PFSK-1 (cell line): ENCODE results near the gene RTP2.

ENCODE experiments used
- FOXP2 ChIP-seq: optimal IDR thresholded peaks from 2 replicates; pipeline ENCODE3; 2011; ENCODE audit warnings: borderline replicate concordance, control low read depth, inconsistent platforms; ENCODE audit not compliant: insufficient read depth; ENCODE audit errors: extremely low read length, extremely low read depth
- POLR2AphosphoS5 ChIP-seq: IDR thresholded peaks from 2 replicates; pipeline ENCODE4 v1.6.1; 2012; ENCODE audit warnings: low read depth, mild to moderate bottlenecking, control low read depth, low read length, moderate library complexity
- SIN3A ChIP-seq: IDR thresholded peaks from 2 replicates; pipeline ENCODE4 v1.6.1; 2012; ENCODE audit warnings: mild to moderate bottlenecking, low read length, moderate library complexity, borderline replicate concordance; ENCODE audit not compliant: insufficient read depth
- TAF1 ChIP-seq: IDR thresholded peaks from 2 replicates; pipeline ENCODE4 v1.6.1; 2012; ENCODE audit warnings: low read length, control low read depth, borderline replicate concordance; ENCODE audit not compliant: insufficient read depth
- TF ChIP-seq, protein P1 (sequence below), 2 experiments: IDR thresholded peaks; 2 replicates each; pipeline versions ENCODE4 v1.6.1 to v1.8.0; 2011 to 2012; ENCODE audit warnings: low read depth in 2 of 2, low read length in 2 of 2, control low read depth in 1 of 2, inconsistent platforms in 1 of 2, mild to moderate bottlenecking in 1 of 2, moderate library complexity in 1 of 2; ENCODE audit not compliant: insufficient read depth in 1 of 2

The RTP2 gene

DNA sequence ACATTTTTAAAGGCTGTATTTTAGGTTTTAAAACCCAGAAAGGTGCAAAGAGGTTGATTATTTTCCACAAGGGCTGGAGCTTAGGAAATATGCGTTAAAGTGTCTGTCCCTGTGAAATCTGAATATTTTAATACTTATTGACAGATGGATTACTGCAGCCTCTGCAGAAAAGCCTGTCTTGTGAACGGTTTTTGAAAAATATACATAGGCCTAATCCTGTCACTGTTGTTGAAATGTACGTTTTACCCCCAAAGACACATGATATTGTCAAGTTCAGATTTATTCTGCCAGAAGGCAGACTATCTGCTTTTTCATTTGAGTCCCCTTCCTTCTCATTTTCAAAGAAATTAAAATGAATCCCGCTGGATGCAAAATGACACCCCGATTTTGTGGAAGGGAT is 45.1 kb upstream of the RTP2 start:
- TF ChIP-seq, protein P1, sequence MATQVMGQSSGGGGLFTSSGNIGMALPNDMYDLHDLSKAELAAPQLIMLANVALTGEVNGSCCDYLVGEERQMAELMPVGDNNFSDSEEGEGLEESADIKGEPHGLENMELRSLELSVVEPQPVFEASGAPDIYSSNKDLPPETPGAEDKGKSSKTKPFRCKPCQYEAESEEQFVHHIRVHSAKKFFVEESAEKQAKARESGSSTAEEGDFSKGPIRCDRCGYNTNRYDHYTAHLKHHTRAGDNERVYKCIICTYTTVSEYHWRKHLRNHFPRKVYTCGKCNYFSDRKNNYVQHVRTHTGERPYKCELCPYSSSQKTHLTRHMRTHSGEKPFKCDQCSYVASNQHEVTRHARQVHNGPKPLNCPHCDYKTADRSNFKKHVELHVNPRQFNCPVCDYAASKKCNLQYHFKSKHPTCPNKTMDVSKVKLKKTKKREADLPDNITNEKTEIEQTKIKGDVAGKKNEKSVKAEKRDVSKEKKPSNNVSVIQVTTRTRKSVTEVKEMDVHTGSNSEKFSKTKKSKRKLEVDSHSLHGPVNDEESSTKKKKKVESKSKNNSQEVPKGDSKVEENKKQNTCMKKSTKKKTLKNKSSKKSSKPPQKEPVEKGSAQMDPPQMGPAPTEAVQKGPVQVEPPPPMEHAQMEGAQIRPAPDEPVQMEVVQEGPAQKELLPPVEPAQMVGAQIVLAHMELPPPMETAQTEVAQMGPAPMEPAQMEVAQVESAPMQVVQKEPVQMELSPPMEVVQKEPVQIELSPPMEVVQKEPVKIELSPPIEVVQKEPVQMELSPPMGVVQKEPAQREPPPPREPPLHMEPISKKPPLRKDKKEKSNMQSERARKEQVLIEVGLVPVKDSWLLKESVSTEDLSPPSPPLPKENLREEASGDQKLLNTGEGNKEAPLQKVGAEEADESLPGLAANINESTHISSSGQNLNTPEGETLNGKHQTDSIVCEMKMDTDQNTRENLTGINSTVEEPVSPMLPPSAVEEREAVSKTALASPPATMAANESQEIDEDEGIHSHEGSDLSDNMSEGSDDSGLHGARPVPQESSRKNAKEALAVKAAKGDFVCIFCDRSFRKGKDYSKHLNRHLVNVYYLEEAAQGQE (IDR thresholded peaks at IDR 0.05; ENCODE audit: insufficient read depth in 1 of 2, low read depth in 2 of 2, low read length in 2 of 2), result no peak
- TF ChIP-seq SIN3A (no peak), POLR2AphosphoS5 (no peak), FOXP2 (no peak), TAF1 (no peak)

DNA sequence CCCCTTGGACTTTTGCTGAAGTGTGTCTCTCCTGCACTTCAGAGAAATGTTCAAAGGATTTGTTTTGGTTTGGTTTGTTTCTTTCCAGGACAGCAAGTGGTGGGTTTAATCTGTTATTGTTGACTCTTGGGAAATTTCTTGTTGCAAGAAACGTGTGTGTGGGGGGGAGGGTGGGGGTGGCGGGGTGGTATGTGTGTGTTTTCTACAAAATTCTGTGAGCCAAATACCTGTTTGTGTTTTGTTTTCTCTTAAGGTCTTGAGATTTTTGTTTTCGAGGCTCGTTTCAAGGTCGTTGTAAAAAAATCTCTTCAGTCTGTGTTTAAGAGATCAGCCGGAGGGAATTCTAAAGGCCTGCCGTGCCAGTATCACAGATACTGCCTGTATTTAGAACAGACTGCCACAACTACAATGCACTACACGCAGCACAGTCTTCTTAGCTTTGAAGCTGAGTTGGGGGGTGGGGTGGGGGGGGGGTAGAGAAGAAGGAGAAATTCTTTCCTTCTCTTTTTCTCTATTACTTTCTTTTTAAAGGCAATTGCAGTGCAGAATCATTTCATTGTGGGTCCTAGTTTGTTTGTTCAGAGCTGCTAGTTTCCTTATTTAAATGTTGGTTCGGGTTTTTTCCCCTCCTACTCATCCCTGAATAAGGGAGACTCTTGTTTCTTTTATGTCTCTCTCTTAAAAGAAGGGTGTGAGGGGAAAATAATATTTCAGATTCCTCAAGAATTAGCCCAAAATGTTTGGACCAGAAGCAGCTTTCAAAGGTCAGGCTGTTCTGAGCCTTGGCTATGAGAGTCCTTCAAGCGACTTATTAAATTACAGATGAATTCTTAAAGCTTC is 44.3 kb upstream of the RTP2 start:
- TF ChIP-seq, protein P1 (IDR thresholded peaks at IDR 0.05; ENCODE audit: insufficient read depth in 1 of 2, low read depth in 2 of 2, low read length in 2 of 2), result no peak

DNA sequence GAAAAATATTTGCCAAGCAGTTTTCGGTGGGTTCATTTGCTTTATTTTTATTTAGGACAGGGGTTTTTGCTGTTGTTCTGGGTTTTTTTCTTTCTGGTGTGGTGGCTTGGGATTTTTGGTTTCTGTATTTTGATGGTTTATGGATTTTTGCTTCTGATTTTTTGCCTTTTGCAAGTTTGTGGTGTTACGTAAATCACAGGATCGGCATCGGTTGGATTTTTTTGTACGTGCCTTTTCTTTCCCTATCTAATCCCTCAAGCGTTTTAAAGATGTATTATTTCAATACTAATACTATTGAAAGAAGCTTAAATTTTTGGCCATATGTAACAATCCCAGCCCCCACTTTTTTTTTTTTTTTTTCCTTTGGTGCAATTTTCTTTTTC is 43.7 kb upstream of the RTP2 start:
- TF ChIP-seq POLR2AphosphoS5 (no peak), TAF1 (no peak), FOXP2 (no peak), SIN3A (no peak)
- TF ChIP-seq, protein P1 (IDR thresholded peaks at IDR 0.05; ENCODE audit: insufficient read depth in 1 of 2, low read depth in 2 of 2, low read length in 2 of 2), result no peak

DNA sequence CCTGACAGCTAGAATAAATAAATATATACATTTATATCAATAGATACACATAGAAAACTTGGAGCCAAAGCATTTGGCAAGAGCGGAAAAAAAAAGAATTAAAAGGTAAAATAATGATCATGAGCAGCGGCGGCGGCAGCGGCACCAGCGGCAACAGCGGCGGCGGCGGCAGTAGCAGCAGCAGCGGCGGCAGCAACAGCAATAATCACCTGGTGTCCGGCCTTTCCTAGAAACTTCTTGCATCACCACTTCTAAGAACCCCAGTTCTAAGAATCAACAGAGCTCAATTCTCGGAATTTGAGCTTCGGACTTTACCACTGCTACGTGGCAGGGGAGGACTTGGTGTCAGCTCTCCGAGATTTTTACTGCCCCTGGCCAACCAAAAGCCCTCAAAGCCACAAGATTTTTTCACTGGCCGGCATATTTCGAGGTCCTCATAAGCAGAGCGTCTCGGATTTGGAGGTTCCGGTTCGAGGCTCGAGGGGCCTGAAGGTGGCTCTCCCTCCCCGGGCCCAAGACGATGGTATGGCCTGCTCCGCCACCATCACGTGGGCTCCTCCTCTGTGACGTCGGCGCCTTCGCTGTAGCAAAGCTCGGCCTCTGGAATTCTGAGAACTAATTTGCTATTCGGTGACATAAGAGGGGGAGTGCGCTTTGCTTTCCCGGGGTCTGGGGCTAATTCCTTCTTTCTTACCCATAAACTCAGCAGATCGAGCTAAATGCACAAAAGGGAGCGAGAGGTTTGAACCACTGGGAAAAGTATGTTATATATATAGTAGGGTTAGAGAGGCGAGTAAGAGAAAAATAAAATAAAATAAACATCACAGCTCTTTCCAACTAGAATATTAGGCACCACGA is 43.1 kb upstream of the RTP2 start, which contains the start of gene BCL6:
Gene BCL6 (minus strand): TSS at position 268 of the 858 bp plus-strand sequence. CDS start 11,775 bp downstream, outside the sequence.
- 0 out of 2 replicates have a peak, but pooled peaks have one; percentile 49 for TF ChIP-seq TAF1
- TF ChIP-seq, protein P1 (IDR thresholded peaks at IDR 0.05; ENCODE audit: insufficient read depth in 1 of 2, low read depth in 2 of 2, low read length in 2 of 2), result no peak
- peak; percentile 78 for TF ChIP-seq POLR2AphosphoS5
- TF ChIP-seq SIN3A, result peak; percentile 63; the same call in 1 of the 2 replicates
- no peak for TF ChIP-seq FOXP2
